K562 (cell line): ENCODE measurements around the gene CELA1. TPM values are rescaled to one million over a fixed set of nuclear protein-coding genes. Genes with fewer than 3 reads are reported as not detected.

Experiments
- ATAC-seq: fragments of 200-7000 bp; cut with Tn5 transposase; 3 replicates; pipeline ENCODE4 v1.9.1; 2020; ENCODE audit warnings: moderate library complexity
- BruUV-seq: library from RNA; stranded (reverse); fragments of 400-500 nt; replicated peaks from 2 replicates; lab custom pipeline; 2021; lab: Mats Ljungman, UMichigan
- CTCF ChIA-PET: fragments of 300-600 bp; formaldehyde crosslinking; extraction: SDS; loops from one replicate; lab custom pipeline; 2021; ENCODE audit warnings: low intra/inter-chr PET ratio; lab: Yijun Ruan, JAX
- POLR2A ChIA-PET: fragments of 300-600, 350-650 bp; sonication (Branson Sonifier 250); formaldehyde crosslinking; extraction: SDS; loops from one replicate; lab custom pipeline; 2021; ENCODE audit warnings: antibody characterized with exemption, inconsistent platforms; lab: Yijun Ruan, JAX
- DNase-seq, 4 experiments: peaks; one replicate each; pipeline versions ENCODE4 v3.0.0 to v3.0.0-alpha.2; 2011 to 2018; ENCODE audit warnings: low spot score in 3 of 4, mixed read lengths in 3 of 4; ENCODE audit errors: extremely low read depth in 1 of 4
- FAIRE-seq: peaks from 2 replicates; lab custom pipeline; 2011; peaks lifted over from hg19 to GRCh38; lab: Jason Lieb, UNC
- H2AFZ ChIP-seq: 2 replicates; pipeline ENCODE4 v1.6.0; 2011; ENCODE audit warnings: low read depth, low read length, control low read depth, inconsistent platforms
- H3K27ac ChIP-seq: fragments of 200-600 bp; 3 replicates; pipeline ENCODE4 v1.8.0; 2011; ENCODE audit warnings: low read depth, mild to moderate bottlenecking, control low read depth, inconsistent platforms, low read length, moderate library complexity, mixed read lengths; ENCODE audit errors: extremely low read depth
- H3K27me3 ChIP-seq, 2 experiments: fragments of 300-600 bp in 1 of 2; 2 replicates in 1 of 2; 3 replicates in 1 of 2; pipeline versions ENCODE4 v1.6.0 to v1.8.0; 2011; ENCODE audit warnings: inconsistent platforms in 2 of 2, low read length in 2 of 2, mild to moderate bottlenecking in 1 of 2, mixed read lengths in 1 of 2, moderate library complexity in 1 of 2; ENCODE audit not compliant: control insufficient read depth in 2 of 2, insufficient read depth in 2 of 2
- H3K36me3 ChIP-seq: fragments of 300-600 bp; 3 replicates; pipeline ENCODE4 v1.8.0; 2011; ENCODE audit warnings: mild to moderate bottlenecking, low read length, inconsistent platforms; ENCODE audit not compliant: control insufficient read depth, insufficient read depth
- H3K4me1 ChIP-seq, 2 experiments: fragments of 200-600 bp in 1 of 2; replicated peaks in 1 of 2; 2 replicates in 1 of 2; 3 replicates in 1 of 2; pipeline versions ENCODE4 v1.5.1 to v1.8.0; 2011; ENCODE audit warnings: inconsistent platforms in 2 of 2, low read length in 2 of 2, mild to moderate bottlenecking in 1 of 2, mixed read lengths in 1 of 2, moderate library complexity in 1 of 2; ENCODE audit not compliant: control insufficient read depth in 2 of 2, insufficient read depth in 2 of 2
- H3K4me2 ChIP-seq: 2 replicates; pipeline ENCODE4 v1.6.1; 2011; ENCODE audit warnings: low read length, control low read depth, inconsistent platforms, mixed read lengths; ENCODE audit not compliant: insufficient read depth
- H3K4me3 ChIP-seq: fragments of 200-600 bp; sonication (generic), shearing (Covaris generic); 2 replicates; pipeline ENCODE4 v1.5.1; 2016; ENCODE audit warnings: control low read depth, inconsistent platforms
- H3K79me2 ChIP-seq: fragments of 200-600 bp; 3 replicates; pipeline ENCODE4 v1.8.0; 2011; ENCODE audit warnings: low read length, inconsistent platforms; ENCODE audit not compliant: control insufficient read depth, insufficient read depth
- H3K9ac ChIP-seq, 2 experiments: 2 replicates each; pipeline versions ENCODE4 v1.6.0 to v1.6.1; 2011; ENCODE audit warnings: low read depth in 2 of 2, low read length in 2 of 2, control low read depth in 1 of 2, inconsistent platforms in 1 of 2, mild to moderate bottlenecking in 1 of 2, mixed read lengths in 1 of 2; ENCODE audit not compliant: insufficient read depth in 1 of 2
- H3K9me1 ChIP-seq: one replicate; pipeline ENCODE4 v1.6.0; 2011; ENCODE audit warnings: inconsistent platforms, mild to moderate bottlenecking, low read length, moderate library complexity; ENCODE audit not compliant: control insufficient read depth, insufficient read depth
- H3K9me3 ChIP-seq: replicated peaks from 2 replicates; pipeline ENCODE4 v1.5.1; 2011; ENCODE audit warnings: low read depth, low read length, inconsistent platforms; ENCODE audit not compliant: control insufficient read depth, insufficient read depth
- H4K20me1 ChIP-seq: replicated peaks from 2 replicates; pipeline ENCODE4 v1.6.1; 2011; ENCODE audit warnings: low read length, inconsistent platforms, mixed read lengths; ENCODE audit not compliant: control insufficient read depth, insufficient read depth
- RBM14 ChIP-seq: fragments of 200-400 bp; formaldehyde crosslinking; IDR thresholded peaks from 2 replicates; pipeline ENCODE4 v1.6.1; 2018; ENCODE audit warnings: low read depth, mild to moderate bottlenecking, low read length, moderate library complexity, borderline replicate concordance; ENCODE audit not compliant: insufficient read depth
- RBM25 ChIP-seq: fragments of 200-400 bp; formaldehyde crosslinking; IDR thresholded peaks from 2 replicates; pipeline ENCODE4 v1.6.1; 2018; ENCODE audit warnings: low read length, low read depth, moderate library complexity; ENCODE audit not compliant: severe bottlenecking
- SNRNP70 ChIP-seq: fragments of 200-400 bp; formaldehyde crosslinking; optimal IDR thresholded peaks from 2 replicates; pipeline ENCODE3; 2017; ENCODE audit warnings: low read depth, low read length
- TEAD1 ChIP-seq, 2 experiments: fragments of 450-650 bp in 1 of 2; sonication (generic) in 1 of 2; formaldehyde crosslinking; IDR thresholded peaks; 2 replicates each; pipeline versions ENCODE4 v1.4.0 to v1.8.0; 2020 to 2022; ENCODE audit warnings: mild to moderate bottlenecking in 2 of 2, missing genetic modification reagents in 1 of 2
- ZNF12 ChIP-seq: sonication (generic); formaldehyde crosslinking; IDR thresholded peaks from 2 replicates; pipeline ENCODE4 v1.4.0; 2020; ENCODE audit warnings: mild to moderate bottlenecking, missing genetic modification reagents
- ZNF121 ChIP-seq: sonication (generic); formaldehyde crosslinking; conservative IDR thresholded peaks from 2 replicates; pipeline ENCODE4 v1.8.0; 2022; ENCODE audit warnings: missing genetic modification reagents
- WGBS: fragments of 100-300 bp; shearing (Covaris generic); methylation state at CpG from one replicate; pipeline ENCODE4 v1.1.6; 2016; ENCODE audit warnings: low coverage, mixed read lengths; ENCODE audit not compliant: insufficient coverage; ENCODE audit errors: missing lambda C conversion rate; 5-methylcytosine and 5-hydroxymethylcytosine counted together
- in situ Hi-C: fragments of 300-500 bp; cut with MboI; formaldehyde crosslinking; loops from 4 replicates; pipeline ENCODE4 v1.15.0; 2018; ENCODE audit warnings: inconsistent platforms, mixed read lengths
- intact Hi-C: fragments of 100-400 bp; cut with micrococcal nuclease; formaldehyde crosslinking; loops from 2 replicates; pipeline ENCODE4 v1.14.2; 2022
- polyA plus RNA-seq, 8 experiments: library from polyadenylated mRNA; depleted of rRNA in 4 of 8; stranded (reverse) in 5 of 8; unstranded in 3 of 8; fragments of >200 nt; fragmentation: Nextera tagmentation in 2 of 8; fragmentation: Illumina TruSeq in 1 of 8; extraction: Ambion mirVana in 2 of 8; extraction: Trizol in 1 of 8; gene quantifications; 2 replicates each; pipeline versions ENCODE4 v1.2.1 to v1.2.3, GENCODE V29; 2011 to 2014; ENCODE audit warnings: inconsistent platforms in 1 of 8, missing spikeins in 1 of 8
- total RNA-seq, 7 experiments: library from RNA; depleted of rRNA in 6 of 7; stranded (reverse); fragments of >200 nt in 6 of 7; fragmentation: Illumina TruSeq in 2 of 7; extraction: Trizol in 2 of 7; gene quantifications; 2 replicates each; pipeline versions ENCODE4 v1.2.1 to v1.2.3, GENCODE V29; 2011 to 2021; ENCODE audit warnings: low replicate concordance in 1 of 7
- TF ChIP-seq, protein P1 (sequence below): fragments of 450-650 bp; formaldehyde crosslinking; IDR thresholded peaks from 2 replicates; pipeline ENCODE4 v1.4.0; 2022; ENCODE audit warnings: missing genetic modification characterization

The CELA1 gene
- total and polyA plus RNA-seq, 9 of the 15 experiments (the other 6 are each of a cell fraction or from before 2014, with no cell fraction given): 0.06 to 0.27 (median 0.22) TPM; not detected in 6

- Histone ChIP-seq H3K4me3 (no peak overlapping the region), H3K9me1 (no peaks in the 10 kb centered on the region), H3K9ac (no peak overlapping the region), H3K4me1 (peaks cover 7 to 8% of the 10 kb centered on the region in 2 experiments; a peak in 3 of 5 replicates), H3K36me3 (no peaks in the 10 kb centered on the region), H2AFZ (no peak overlapping the region), H3K4me2 (no peak overlapping the region), H3K27ac (no peak overlapping the region), H3K27me3 (no peaks in the 10 kb centered on the region), H3K9me3 (no peaks in the 10 kb centered on the region), H3K79me2 (no peaks in the 10 kb centered on the region), H4K20me1 (no peaks in the 10 kb centered on the region)
- TF ChIP-seq ZNF121 (CRISPR knock-in tag) (peak; percentile 59), RBM14 (no peak), RBM25 (peak; percentile 37), TEAD1 (CRISPR knock-in tag; IDR thresholded peaks at IDR 0.05) (no peak), ZNF12 (CRISPR knock-in tag) (no peak), SNRNP70 (no peak)
- TF ChIP-seq, protein P1, sequence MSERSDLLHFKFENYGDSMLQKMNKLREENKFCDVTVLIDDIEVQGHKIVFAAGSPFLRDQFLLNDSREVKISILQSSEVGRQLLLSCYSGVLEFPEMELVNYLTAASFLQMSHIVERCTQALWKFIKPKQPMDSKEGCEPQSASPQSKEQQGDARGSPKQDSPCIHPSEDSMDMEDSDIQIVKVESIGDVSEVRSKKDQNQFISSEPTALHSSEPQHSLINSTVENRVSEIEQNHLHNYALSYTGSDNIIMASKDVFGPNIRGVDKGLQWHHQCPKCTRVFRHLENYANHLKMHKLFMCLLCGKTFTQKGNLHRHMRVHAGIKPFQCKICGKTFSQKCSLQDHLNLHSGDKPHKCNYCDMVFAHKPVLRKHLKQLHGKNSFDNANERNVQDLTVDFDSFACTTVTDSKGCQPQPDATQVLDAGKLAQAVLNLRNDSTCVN: no peak
- DNase-seq: no peak
- in situ Hi-C loops (no loop called here), intact Hi-C loops (no loop called here)
- no peak for ATAC-seq
- no peak for FAIRE-seq
- BruUV-seq: no TSS peak
- 79% methylated on average over 1 of the region's 1 CpG for WGBS
- CTCF ChIA-PET: no interaction called here
- POLR2A ChIA-PET: interaction anchor here (0.8 to 1.6 kb wide), 2 partner anchors 10 to 20 kb away, joined by 3 to 6 read pairs; no protein-coding TSS in a partner anchor
Observed at GRCh38 chr12:51311389-51311788, 35.1 kb downstream of the CELA1 start.
